NCI-H2171 (cell line): ENCODE results near the gene LIFR.
A peak's percentile ranks its signal among the peaks of the same experiment; 100 is the strongest.
"Not testable (repeated sequence)": the region's sequence is repeated elsewhere in the genome, so short reads cannot be mapped to it uniquely, and the experiment has no call there.

Experiments used
- DNase-seq: peaks from one replicate; lab custom pipeline; 2025; lab: John Stamatoyannopoulos, UW

Gene LIFR

DNA sequence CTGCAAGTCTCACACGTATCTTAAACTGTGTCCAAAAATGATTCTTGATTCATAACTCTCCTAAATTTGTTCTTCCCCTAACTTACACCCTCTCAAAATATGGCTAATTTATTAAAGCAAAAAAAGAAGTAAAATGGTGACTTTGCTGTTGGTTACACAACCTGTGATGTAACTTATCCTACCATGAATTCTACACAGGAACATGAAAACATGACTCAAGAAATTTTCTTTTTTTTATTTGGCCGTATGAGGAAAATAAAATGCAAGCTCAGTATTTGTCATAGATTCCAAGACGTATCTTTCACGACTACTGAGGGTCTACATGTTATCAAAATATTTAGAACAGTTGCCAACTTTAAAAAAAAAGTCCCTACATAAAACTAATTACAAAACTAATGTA is 9.2 kb downstream of the LIFR start:
- no peak for DNase-seq

DNA sequence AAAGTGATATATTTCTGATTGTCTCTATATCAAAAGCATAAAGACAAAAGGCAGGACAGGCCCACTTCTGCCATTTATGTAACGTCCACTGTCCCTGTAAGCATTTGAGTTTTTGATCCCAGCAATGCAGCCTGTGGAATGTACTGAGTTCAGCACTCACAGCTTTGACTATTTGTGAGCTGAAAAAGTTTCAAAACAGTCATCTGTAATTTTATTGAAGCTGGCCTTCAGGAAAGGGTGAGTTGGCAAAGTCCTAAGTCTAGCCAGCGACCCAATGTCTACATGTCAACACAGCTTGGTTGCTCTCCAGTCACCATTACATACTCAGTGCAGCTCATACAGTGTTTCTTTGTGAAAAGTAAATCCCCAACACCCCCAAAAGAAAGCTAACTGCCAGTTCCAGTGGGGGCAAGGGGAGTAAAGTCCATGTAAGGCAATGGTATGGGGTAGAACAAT is 9.7 kb downstream of the LIFR start:
- DNase-seq: no peak

DNA sequence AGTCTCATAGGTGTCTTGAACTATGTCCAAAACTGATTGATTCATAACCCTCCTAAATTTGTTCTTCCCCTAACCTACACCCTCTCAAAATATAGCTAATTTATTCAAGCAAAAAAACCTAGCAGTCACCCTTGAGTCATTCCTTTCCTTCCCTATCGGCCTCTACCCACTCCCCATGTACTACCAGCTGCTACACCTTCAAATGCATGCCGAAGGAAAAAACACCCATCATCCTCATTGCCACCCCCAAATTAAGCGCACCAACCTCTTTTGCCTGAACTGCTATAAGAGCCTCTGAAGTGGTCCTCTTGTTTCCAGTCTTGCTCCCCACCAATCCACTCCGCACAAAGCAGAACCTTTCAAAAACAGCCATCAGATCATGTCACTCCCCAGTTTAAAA is 12.6 kb downstream of the LIFR start:
- DNase-seq: no peak

DNA sequence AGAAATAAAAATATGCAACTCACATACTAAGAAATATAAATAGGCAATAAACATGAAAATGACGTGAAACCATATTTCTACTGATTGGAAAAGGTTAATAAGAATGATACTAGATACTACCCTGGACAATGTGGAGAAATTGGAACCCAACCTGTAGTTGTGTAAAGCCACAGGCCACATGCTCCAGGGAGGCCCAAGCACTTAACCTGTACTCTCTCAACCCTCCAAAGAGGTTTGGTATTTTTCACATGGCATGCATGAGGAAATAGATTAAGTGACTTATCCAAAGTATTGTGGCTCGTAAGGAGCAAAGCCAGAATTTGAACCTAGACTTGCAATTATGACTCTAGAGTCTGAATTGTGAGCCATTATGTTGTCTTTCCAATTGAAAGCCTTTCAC is 13.4 kb downstream of the LIFR start:
- DNase-seq: no peak

DNA sequence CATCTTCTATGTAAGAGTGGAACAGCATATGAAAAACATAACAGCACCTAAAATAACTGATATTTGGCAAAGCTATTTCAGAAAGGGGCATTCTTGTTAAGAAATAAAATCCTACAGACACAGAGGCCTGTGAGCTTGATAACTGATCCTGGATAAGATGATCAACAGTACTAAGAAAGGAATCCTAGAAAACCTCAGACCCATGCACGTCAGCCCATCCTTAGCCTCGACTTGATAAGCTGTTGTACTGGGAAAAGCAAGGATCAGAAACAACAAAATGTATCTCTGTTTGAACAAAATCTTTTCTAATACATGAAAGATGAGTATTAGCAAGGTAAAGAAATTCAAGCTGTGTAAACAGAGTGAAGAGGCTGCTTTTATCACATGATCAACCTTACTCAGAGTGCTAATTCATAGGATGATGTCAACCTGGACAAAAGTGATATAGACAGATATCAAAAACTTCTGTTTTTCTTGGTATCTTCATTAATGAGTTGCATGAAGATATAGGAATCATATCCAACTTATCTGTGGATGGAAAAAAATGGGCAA is 15.2 kb downstream of the LIFR start:
- DNase-seq: no peak

DNA sequence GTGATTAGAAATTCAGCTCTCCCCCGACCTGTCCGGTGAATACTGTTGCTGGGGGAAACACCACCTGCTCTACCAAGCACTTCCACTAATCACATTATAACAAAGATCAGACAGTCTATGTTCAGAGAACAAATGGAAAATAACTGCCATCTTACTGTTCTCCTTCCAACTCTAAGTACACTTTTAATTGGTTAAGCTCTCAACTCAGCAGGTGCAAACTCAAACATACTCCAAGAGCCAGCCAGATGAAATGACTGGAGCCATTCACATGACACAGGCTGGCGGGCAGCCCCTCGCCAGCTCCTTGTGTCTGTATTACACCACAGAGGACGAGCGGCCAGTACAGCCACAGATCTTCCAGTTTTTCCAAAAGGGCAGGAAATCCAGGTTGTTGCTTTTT is 16.1 kb downstream of the LIFR start:
- peak; percentile 61 for DNase-seq

DNA sequence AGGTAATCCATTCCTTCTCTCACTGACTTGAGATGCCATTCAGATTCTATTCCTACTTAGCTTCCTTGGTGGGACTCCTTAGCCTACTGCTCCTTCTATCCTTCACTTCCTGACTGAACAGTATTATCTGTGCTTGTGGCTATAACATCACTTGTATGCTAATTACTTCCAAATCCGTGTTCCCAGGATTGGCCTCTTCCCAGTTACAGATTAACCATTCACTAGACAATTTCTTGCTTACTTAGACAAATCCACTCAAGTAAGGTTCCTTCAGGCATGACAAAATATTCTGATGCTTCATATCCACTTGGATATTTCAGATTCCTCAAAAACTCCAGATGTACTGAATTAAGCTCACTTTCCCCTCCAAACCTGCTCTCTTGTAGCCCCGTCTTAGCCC is 18.3 kb downstream of the LIFR start:
- no peak for DNase-seq

DNA sequence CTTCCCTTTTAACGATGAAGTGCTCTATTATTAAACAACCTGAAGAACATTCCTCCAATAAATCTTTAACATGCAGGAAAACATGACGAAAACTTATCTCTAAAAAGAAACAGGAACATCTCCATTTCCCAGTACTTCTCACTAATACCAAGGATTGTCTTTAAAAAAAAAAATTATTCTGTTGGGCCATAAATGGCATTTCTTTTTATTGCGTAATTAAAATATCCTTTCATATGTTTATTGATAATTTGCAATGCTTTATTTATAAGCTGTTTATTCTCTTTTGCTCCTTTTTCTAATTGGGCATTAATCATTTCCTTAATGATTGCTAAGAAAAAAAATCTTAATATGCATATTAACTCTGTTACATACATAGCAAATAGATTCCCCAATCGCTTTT is 18.9 kb downstream of the LIFR start:
- DNase-seq: no peak

DNA sequence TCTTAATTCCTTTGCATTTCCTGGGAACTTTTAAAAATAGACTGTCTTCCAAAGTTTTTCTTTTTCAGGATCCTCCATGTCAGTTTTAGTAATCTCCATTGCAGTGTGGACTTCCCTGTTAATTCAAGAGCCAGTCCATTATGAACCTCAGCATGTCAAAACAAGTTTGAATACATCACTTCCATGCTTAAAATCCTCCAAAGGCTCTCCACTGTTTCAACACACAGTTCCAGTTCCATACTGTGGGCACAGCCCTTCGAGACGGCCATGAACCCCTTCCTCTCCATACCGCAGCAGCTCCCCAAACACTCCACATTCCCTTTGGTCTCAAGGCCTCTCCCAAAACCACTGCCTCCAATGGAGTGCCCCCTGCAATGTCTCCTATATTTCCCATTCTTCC is 19.5 kb downstream of the LIFR start:
- no peak for DNase-seq

DNA sequence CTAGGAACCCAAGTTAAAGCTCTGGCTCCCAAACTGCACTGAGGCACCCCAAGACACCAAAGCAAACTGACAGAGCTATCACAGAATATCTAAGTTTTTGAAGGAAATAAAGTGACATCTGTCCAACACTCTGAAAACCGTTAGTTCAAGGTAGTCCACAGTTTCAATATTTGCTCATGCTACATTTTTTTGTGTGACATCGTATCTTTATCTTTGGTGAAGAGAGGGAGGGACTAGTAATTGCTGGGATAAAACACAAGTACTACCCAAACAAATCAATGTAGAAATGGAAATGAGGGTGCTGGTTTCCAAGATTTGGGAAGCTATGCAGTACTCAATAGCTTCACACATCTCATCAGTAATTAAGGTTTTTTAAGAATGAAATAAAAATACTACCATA is 20.6 kb downstream of the LIFR start:
- DNase-seq: no peak

DNA sequence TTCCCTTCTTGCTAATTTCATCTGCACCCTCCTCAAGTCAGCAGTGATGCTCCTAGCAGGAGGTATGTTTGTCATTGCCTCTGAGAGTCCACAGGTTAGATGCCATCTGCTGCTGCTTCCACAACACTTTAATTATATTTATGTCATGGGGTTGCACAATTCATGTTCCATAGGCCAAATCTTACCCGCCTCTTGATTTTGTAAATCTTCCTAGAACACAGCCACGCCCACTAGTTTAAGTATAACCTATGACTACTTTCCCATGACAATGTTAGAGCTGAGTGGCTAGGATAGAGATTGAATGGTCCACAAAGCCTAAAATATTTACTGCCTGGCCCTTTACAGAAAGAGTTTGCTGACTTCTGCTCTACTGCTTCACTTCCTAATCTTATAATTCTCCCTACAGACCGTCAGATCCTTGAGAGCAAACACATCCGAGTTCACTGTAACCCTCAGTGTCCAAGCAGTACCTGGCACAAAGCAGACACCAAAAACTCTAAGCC is 21.1 kb downstream of the LIFR start:
- peak; percentile 64 for DNase-seq

DNA sequence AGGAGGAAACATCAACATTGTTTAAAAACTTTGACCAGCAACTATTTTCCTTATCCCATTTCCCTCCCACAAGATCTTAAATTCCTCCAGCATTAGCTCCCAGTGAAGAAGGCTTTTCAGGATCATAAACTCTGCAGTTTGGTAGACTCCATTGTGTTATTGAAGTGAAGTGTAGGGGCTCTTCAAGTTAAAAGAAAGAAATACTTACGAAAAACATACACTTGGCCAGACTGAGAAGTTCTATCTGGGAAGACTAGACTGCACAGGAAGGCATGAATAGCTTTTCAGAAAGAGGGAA is 22.3 kb downstream of the LIFR start:
- DNase-seq: no peak

DNA sequence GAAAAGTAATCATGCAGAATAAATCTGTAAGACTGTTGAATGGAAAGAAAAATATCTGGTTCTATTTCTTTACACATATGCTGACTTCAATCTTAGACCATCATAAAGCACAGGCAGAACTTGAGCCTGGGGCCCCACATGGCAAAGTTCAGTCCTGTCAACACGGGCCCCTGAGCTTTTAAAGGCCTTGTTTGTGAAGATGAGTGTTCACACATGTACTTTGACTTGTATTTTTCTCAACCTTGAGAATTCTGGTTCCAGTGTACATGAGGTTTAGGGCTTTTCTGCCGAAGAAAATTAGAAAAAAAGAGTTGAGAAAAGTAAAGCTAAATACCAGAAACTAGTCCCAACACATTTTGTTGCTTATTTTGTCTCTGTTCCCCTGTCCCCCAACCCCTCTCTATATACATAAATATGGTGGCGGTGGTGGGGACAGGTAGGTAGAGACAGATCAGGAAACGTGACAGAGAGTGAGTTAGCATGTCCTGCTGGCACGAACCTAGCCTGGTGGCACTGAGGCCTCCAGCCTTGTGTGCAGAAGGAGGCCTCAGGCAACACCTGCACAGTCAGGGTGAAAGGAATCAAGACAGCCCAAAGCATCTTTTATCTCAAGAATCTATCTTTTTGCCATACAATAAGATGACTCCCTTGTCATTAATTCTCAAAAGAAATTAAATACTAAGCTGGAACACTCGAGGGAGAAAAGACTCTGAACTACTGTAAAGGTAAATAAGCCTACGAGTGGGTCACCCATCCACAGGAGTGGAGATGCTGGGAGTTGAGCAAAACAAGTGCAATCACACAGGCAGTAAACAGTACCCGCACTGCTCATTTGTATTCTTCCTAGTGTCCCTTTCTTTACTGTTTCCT is 22.9 kb downstream of the LIFR start:
- DNase-seq: no peak

DNA sequence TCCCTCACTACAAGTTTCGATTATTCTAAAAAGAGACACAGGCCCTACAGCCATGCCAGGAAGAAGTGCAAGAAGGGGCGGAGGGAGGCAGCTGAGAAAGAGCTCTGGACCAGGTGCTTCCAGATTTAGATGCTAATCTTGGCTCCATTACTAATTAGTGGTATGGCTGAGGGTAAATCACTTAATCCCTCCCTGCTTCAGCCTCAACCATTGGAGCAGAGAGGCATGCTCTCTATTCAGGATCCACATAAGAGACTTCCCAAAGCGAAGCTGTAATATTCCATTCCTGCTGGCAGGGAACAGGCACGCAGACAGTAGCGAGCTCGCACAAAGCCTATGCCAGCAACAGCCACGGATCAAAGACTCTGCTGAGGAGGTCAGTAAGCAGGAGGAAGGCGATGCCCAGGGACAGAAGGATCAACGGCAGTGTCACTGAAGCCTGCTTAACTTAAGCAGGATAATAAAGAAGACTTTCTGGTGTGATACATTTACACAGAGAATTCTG is 24.2 kb downstream of the LIFR start:
- DNase-seq: no peak

DNA sequence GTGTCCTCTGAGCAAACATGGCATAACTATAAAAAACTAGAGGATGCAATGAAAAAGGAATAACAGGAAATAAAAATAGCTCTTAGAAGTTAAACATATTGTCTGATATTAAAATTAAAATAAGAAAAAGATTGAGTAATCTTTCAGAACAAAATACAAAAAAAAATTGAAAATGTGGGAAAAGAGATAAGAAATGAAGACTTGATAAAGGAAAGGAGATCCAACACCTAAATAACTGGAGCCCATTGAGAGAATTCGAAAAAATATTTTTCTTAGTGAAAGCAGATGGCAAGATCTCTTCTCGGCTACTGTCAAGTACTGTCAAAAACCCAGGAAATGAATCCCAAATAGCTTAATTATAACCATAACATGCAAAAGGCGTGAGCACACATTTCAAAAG is 24.9 kb downstream of the LIFR start:
- no peak for DNase-seq

DNA sequence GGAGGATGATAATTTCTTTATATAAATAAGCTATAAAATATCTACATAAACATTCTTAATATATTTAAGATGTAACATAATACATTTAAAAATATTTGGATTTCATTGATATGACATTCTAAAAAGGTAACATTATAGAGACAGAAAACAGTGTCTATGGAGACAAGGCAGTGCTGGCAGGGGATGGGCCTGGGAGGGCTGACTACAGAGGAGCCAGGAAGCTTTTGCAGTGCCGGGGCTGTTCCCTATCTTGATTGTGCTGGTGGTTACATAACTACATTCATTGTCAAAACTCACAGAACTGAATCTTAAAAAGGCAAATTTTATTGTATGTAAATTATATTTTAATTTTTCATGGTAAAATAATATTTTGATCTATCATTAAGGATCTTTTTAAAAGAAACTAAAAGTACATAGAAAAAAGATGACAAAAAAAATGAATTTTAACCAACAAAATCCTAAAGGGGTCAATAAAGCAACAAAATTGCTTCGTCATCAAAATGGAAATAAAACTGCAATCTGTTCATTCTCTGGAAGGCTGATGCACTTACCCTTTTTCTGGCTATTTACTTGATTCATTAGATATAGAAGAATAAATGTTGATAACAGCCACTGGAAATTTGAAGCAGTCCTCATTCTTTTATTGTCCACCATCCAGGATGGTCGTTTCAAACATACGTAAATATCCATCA is 26.3 kb downstream of the LIFR start:
- DNase-seq: no peak

DNA sequence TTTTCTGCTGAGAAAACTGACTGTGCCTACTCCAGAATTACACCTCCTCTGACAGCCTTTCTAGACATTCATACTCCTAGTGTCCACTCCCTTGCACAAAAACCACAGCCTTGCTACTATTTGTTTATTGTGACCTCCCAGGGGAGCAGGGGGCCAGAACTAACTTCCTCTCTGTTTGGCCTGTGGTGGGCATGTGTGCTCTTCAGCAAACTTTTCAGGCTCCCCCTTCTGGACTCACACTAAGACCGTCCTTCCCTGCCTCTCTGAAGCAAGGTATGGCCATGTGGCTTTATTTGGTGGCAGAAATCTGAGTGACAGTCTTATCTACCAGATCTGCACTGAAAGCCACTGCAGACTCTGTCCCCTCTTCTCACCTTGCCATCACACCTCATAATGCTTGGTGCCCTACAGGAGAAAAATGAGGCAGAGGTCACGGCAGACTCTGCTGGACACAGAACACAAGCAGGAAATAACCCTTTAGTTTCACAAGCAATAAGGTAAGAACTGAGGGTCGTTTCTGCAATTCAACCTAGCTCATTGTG is 28.2 kb downstream of the LIFR start:
- DNase-seq: no peak

DNA sequence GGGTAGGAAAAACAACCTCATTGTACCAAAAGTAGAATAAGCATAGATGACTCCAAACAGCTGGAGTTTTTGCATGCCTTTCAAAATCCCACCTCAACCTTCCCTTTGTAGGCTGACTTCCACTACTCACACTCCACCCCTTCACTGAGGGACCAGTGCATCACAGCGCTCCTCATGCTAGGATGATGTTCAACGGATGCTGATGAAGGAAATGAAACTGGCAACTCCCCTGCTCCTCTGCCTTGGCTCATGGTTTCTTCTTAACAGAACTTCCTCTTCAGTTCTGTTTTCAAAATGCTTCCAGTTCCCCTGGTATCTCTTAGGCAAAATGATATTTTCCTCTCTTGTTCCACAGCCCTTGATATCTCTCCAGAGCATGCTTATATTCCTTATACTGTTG is 29.0 kb downstream of the LIFR start:
- no peak for DNase-seq

DNA sequence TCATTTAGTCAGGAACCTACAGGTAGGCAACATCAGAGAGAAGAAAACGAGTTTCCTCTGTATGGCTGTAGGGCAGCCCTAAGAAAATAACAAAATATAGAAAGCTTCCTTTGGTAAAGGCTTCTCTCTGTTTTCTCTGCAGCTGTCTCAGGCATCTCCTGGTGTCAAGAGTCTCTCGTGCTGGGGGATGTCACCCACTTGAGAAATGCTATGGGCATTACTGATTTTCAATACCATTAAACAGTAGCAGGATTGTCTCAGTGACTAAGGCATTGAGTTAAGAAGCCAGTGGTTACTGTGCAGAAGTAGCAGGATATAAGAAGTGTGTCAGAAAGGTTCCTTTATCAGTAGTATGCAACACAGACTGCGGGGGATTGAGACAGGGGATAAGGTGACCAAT is 32.4 kb downstream of the LIFR start:
- DNase-seq: no peak

DNA sequence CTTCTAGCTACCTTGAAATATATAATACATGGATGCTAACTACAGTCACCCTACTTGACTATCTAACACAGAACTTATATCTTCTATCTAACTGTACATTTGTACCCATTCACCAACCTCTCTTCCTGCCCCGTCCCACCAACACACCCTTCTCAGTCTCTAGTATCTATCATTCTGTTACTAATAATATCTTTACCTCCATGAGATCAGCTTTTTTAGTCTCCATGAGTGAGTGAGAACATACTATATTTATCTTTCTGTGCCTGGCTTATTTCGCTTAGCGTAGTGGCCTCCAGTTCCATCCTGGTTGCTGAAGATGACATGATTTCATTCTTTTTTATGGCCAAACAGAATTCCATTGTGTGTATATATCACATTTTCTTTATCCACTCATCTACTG is 37.0 kb downstream of the LIFR start:
- no peak for DNase-seq

DNA sequence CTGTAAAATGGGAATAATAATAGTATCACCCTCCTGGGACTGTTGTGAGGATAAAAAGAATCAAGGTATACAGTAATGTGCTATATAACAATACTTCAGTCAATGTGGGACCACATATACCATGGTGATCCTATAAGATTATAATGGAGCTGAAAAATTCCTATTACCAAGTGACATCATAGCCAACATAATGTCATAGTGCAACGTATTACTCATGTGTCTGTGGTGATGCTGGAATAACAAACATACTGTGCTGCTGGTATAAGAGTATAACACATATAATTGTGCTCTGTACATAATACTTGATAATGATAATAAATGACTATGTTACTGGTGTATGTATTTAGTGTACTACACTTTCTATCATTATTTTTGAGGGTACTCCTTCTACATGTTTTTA is 38.1 kb downstream of the LIFR start:
- DNase-seq: no peak

DNA sequence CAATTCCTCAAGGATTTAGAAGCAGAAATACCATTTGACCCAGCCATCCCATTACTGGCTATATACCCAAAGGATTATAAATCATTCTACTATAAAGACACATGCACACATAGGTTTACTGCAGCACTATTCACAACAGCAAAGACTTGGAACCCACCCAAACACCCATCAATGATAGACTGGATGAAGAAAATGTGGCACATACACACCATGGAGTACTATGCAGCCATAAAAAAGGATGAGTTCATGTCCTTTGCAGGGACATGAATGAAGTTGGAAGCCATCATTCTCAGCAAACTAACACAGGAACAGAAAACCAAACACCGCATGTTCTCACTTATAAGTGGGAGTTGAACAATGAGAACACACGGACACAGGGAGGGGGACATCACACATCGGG is 39.8 kb downstream of the LIFR start:
- DNase-seq: not testable (repeated sequence)

DNA sequence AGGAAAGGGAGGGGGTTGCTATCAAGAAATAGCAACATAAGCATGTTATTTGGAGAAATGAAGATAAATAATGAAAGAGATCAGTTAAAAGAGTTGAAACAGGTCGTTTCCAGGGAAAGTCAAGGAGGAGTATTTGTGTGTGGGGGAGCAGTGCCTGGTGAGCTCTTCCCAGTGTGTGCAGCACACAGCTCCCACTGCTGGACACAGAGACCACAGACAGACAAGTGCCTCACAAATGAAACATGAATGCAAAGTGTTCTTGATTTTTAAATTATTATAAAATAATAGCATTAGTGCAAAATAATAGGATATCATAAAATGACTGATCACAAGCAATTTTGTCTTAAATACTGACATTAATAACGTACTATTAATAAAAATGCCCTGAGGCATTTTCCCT is 40.8 kb downstream of the LIFR start:
- no peak for DNase-seq
